GM18520 (cell line): Measurements from ENCODE around the gene FXYD6.
"Not testable (repeated sequence)": the region's sequence is repeated elsewhere in the genome, so short reads cannot be mapped to it uniquely, and the experiment has no call there.

Experiments used
- ATAC-seq: cut with Tn5 transposase; IDR thresholded peaks from one replicate; pipeline ENCODE4 v1.9.1; 2021; ENCODE audit not compliant: unreplicated experiment

The FXYD6 gene, protein sequence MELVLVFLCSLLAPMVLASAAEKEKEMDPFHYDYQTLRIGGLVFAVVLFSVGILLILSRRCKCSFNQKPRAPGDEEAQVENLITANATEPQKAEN

DNA sequence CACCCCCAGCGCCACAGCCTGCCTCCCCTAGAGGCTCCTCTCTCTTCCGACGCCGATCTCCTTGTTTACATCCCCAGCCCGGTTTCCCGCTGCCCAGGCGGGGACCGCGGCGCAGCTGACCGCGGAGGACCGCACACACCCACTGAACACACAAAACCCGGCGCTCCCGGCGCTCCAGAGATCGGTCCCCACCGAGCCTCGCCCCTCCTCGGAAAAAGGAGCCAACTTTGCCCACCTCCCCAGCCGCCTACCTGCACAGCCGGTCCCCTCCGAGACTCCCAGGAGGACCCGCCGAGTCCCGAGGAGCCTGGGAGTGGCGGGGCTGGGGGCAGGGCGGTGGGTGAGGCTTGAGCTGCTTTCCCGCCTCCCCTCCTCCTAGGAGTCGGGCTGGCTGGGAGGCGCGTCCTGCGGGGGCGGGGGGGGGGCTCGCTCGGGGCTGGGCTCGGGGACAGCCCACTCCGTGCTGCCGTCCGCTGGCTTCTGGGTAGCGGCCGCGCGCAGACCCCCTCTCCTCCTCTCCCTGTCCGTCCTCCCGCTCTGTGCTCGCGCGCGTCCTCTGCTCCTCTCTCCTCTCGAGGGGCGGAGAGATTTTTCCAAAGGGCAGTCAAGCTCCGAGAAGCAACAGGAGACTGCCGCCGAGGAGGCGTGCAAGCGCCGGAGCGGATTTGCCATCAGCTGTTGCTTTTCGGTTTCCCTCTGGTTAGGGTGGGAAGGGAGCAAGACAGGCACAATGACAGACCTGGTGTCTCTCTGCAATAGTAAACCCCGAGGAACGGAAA is at the start of gene FXYD6:
Gene FXYD6 (minus strand): TSS at position 318 of the 779 bp plus-strand sequence. CDS start 33,882 bp downstream, outside the sequence.
- ATAC-seq = no peak

DNA sequence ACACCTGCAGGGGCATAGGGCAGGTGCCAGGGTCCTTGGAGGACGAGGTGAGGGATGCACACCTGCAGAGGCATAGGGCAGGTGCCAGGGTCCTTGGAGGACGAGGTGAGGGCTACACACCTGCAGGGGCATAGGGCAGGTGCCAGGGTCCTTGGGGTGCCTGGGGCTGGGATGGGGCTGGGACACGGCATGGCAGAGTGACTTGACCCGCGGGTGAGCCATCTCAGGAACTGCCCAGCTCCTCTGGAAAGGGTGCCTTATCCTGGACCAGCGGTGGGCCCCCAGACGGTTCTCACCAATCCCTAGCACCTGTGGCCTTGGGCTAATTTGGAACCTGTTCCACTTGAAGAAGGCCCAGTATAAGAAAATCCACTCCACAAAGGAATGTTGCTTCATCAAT is 49.7 kb upstream of the FXYD6 start:
- not testable (repeated sequence) for ATAC-seq

DNA sequence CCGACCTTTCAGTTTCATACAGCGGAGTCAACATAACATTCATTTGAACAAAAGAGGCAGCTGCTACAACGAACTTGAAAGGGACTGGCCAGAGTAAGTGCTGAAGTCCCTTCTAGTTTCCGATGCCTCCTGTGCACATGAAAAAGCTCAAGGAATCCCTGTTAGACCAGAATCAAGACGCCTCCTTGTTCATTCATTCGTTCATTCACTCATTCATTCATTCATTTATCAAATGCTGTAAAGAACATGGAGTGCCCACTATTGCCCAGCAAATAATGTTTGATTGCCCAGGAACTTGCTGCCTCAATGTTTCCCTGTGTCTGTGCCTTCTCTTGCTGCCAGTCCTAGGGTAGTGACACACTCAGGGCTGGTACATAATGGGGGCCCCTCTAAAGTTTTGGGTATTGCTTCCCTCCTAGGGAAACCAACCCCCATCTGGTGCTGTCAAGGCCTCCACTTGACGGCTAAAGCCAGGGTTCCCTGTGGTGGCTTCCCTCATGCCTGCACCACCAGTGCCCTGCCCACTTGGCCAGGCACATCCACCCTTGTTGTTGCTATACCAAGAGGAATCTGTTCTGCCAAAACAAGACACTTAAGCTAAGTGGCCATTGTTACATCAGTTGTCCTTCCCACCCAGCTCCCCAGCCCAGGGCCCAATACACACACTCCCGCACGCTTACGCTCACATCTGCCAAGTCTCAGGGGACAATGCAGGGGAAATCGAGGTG is 48.9 kb upstream of the FXYD6 start:
- ATAC-seq = no peak

DNA sequence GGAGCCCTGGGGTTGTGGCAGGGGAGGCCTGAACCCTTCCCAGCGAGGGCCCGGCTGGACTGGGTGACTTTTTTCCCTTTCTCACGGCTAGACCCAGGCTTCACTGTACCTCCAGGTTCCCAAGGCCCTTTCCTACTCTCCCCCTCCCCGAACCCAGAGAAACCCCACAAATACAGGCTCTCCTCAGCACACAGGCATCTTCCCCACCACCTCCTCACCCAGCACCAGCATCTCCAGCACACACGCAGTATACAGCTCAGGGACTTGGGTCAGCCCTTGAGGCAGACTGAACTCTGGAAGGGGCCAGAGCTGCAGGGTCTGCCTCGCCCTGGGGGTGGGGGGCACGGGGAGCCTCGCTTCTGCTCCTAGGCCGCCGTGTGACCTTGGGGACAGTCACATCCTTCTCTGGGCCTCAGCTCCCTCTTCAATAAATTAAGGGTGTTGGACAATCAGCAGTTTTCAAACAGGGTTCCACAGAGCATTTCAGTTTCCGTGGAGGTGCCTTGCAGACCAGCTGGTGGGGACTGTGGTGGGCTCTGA is 48.2 kb upstream of the FXYD6 start:
- ATAC-seq = no peak

DNA sequence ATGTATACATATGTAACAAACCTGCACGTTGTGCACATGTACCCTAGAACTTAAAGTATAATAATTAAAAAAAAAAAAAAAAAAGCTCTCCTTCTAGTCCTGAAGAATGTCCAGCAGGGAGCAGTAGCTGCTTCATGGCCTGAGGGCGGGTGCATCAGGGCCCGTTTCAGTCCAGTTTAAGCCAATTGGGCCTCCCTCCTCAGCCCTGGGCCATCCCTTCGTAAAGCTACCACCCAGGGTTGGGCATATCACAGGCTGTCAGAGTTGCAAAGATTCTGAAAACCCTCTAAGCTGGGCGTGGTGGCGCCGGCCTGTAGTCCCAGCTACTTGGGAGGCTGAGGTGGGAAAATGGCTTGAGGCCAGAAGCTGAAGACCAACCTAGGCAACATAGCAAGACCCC is 47.3 kb upstream of the FXYD6 start:
- no peak for ATAC-seq

DNA sequence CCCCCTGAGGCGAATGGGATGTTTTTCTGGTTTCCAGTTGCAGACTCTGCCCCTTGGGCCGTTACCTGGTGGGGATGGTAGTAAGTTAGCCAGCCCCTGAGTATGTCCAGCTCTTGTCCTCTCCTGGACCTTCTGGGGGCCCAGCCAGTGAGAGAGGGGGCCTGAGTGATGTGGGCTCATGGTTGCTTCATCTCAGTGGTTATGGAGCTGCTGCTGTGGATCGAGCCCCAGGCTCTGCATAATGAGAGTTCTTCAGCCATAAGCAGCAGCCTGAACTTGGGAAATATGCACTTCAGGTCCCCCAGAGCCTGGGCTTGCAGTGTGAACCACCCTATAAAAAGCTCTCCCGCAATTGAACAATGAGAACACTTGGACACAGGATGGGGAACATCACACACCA is 46.8 kb upstream of the FXYD6 start:
- ATAC-seq = no peak

DNA sequence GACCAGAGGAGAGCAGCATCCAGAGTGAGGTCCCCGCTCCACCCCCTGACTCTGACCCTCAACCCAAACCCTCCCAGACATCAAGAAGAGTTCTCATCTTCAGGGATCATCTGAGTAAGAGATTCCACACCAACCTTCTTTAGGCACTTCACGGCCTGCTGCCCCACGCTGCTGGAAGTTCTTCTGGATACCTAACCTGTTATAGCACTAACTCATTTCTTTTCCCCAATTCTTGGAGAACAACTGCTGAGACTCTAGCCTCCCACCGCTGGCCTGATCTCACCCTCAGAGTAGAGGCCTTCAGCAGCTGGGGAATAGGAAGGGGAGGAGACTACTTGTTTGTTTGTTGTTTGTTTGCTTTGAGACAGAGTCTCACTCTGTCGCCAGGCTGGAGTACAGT is 45.4 kb upstream of the FXYD6 start:
- ATAC-seq = no peak

DNA sequence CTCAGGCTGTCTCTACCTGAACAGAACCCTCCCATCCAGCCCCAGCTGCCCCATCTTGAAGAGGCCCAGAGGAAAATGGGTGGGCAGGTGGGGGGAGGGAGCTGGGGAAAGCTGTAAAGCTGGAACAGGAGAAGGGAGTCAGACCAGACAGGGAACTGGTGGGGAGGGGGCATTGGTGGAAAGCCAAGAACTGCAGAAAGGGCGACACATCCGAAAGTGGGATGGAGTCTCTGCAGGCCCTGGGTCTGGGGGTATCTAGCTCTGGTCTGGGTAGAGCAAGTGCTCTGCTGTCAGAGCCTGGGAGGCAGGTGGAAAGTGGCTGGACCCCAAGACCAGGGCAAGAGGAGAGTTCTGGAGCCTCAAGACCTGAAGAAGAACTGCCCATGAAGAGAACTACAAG is 45.0 kb upstream of the FXYD6 start:
- ATAC-seq = no peak

DNA sequence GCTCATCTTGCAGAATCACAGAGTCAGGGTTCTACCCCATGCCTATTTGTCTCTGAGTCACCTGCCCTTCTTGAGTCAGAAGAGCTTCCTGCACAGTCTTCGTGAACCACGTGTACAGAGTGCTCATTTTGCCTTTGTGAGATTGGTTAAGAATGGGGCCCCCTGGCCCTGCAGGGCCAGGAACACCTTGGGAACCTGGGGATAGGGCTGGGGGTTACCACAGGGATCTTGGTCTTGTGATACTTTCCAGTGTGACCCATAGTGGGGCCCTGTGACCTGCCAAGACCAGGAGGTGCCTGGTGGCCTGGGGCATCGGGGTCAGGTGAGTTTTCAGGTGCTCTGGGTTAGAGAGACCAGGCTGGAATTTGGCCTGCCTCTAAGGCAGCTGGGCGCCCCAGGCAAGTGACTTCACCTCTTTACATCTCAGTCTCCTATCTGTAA is 43.3 kb upstream of the FXYD6 start:
- peak; percentile 41 for ATAC-seq

DNA sequence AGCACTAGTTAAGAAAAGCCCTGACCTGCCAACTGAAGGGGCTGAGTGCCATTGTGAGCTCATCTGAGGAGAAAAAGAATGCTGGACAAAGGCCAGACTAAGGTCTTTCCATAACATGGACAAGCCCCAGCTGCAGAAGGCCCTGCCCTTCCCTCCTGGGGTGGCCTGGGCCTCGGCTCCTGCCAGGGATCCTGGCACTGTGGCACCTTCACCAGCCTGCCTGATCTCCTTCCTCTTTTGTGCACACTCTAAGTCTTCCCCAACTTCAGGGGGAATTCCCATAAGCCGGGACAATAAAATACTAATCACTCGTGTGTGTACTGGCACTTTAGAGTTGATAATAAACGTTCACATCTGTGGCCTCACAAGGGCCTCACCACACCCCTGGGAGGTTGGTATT is 42.9 kb upstream of the FXYD6 start:
- peak; percentile 15 for ATAC-seq

DNA sequence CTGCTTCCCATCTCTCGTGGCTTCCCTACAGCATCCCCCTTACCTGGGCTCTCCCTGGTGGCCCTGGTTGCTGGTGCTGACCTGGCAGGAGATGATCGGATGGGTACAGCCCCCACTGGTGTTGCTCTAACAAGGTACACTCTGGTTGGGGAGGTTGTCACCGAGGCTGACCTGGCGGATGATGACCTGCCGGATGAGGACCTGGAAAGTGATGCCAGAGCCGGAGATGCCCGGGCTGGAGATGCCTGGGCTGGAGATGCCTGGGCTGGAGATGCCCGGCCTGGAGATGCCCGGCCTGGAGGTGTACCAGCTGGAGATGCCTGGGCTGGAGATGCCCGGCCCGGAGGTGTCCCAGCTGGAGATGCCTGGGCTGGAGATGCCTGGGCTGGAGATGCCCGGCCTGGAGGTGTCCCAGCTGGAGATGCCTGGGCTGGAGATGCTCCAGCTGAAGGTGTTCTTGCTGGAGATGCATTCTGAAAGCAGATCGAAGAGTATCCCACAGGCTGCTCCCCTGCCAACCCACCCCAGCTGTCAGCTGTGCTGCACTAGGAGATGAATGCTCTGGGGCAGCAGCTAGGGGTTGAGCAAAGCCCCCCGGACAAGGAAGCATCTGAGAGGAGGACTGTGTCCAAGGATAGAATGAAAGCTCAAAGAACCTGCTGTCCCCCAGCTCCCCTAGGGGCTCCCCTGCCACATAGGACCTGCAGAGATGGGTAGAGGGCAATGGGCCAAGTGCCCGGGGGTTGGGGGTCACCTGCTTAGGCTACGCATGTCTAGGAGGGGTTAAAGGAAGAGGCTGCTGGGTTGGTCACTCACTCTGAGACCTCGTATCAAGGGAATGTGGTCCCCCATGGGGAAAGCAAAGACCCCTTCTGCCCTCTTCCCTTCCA is 42.2 kb upstream of the FXYD6 start:
- no peak for ATAC-seq

DNA sequence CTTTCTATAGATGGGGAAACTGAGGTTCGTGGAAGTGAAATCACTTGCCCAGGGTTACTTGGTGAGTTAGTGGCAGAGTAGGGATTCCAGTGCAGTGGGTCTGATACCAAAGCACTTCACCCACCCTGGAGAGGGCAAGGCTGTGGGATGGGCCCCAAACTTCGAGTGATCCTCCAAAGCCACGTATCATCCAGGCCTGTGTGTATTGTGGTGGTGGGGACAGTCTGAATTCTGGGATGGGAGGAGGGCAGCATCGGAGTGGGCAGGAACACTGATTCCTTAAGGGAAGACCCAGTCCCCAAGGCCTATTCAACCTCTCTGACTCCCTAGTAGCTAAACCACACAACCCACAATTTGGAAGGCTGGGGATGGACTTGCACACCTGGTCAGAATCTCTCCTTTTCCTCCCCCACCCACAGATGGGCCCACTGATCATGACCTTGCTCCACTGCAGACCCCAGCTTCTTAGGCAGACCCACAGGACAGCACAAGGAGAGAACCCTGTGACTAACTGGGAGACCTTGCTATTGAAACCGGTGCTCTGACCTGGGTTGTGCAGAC is 41.2 kb upstream of the FXYD6 start:
- ATAC-seq = no peak

DNA sequence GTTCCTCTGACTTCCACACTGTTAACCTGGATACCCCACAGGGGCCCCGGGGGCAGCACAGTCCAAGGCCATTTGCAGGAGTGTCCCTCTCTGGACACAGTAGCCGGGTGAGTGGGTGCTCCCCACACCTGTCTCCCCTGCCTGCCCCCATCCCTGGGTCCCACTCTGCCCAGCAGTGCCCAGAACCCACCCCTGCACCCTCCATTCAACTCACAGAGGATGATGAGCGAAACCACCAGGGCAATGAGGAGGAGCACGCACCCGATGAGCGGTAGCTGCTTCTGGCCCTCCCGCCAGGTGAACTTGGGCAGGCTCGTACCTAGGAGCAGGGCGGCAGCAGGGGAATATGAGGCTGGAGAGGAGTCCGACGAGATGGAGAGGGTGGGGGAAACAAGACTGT is 40.5 kb upstream of the FXYD6 start:
- ATAC-seq = no peak

DNA sequence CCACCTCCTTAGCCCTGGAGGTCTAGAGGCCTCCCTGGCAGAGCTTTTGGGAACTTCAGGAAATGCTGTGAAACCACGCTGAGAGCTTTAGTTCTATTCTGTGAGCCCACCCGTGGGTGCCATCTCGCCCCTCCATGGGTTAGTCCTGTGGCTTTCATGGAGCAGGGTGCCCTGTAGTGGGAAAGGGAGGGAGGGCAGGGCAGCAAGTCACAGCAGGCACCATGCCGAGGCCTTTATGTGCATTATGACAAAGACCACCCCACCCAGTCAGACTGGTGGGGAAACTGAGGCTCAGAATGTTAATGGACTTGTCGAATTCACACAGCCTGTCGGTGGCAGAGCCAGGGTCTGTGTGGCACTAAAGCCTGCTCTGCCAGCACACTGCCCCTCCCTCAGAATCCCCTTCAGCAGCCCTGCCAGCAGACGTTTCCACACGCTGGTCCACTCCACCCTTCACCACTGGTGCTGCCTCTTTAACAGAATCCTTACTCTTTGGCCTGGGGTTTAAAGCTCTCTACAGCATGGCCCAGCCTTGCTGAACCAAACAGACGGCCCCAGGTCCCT is 39.3 kb upstream of the FXYD6 start:
- ATAC-seq = no peak

DNA sequence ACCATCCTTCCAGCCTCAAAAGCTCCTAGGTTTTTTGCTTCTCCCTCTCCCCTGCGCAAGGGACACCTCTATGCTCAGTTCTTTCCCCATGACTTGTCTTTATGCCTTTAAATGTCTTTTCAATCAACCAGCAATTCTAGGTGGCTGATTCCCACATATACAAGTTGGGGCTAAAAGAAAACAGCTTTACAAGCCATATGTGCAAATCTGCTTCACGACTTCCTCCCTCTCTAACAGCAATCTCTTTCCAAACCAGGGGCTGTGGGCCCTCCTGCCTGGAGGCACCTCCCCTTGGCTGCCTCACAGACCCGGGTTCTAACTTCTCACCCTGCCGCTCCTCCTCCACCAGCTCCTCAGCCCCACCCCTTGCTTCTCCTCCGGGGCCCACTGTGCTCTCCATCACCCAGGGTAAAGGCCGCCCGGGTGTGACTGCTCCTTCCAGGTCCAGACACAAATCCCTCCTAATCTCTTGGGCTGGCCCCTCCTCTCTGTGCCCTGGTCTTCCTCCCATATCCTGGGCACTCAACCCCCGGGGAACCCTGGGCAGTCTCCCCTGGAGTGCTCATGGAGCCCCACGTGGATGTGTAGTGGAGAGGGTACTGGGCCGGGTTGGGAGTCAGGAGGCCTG is 38.6 kb upstream of the FXYD6 start:
- ATAC-seq = no peak

DNA sequence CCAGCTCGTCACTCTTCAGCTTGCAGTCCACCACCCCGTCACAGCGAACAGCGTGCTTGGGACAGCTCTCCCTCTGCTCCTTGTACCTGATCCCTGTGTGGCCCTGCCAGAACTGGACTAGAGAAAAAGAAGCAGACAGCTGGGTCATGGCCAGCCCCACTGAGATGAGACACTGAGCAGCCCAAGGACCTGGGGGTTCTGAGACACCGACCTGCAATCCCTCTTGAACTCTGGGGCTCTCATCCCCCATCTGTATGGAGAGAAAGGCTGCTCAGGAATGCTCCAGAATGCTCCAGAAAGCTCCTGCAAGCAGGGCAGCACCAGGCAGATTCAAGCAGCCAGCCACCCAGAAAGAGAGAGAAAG is 37.9 kb upstream of the FXYD6 start:
- ATAC-seq = no peak

DNA sequence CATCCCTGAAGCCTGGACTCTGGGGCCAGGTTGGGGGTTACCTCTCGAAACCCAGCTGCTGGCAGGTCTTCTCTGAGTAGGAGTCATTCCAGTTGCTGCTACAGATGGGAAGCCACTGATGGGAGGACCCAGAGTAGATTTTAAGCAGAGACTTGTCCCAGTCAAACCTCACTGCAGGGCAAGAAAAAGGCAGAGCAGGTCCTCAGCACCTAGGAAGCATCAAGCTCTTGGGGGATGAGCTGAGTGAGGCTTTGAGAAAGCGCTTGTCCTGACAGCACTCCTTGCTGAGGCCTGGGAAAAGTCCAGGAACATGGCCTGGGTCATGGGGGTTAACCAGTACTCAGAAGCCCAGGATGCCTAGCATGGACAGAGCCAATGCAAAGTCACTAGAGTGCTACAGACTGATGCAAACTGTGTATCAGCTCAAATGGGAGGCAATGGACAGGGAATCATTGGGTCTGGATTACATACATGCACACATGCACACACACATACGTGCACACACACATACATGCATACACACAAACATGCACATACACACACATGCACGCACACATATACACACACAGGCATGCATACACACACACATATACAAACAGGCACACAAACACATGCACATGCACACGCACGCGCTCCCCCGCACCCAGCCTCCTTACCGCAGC is 37.4 kb upstream of the FXYD6 start:
- ATAC-seq = no peak

DNA sequence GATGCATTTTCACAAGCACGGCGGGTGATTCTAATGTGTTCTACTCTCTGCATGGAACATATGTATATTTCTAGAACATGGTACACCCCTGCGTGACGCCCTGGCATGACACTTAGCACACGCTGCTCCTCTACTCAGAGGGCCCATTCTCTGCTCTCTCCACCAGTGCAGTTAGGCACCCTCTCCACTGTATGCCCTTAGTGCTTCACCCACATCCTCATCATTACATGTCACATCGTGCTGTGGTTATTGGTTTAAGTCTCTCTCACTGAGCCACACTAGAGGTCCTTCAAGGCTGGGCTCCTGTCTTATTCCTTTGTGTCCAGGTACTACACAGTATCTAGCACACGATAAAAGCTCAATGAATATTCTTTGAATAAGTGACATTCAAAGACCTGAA is 36.0 kb upstream of the FXYD6 start:
- ATAC-seq = no peak

DNA sequence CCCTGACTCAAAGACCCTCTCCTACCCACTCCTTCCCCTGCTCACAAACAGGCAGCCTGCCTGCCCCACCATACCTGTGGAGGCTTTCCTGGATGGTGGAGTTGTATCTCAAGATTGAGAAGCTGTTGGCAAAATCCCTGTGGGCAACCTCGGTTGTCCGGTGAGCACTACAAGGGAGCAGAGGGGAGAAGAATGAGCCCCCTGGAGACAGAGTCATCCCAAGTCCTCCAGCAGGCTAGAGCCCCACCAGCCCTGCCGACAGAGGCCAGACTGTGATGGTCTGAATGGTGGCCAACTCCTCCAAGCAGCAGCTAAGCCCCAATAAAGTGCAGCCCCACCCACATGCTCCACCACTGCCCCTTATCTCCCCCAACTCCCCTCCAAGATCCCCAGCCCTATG is 35.2 kb upstream of the FXYD6 start:
- no peak for ATAC-seq
